Upper lobe of left lung (tissue), 6 donors: ENCODE data around the gene SWAP70. TPM values are rescaled to one million over a fixed set of nuclear protein-coding genes. Genes with fewer than 3 reads are reported as not detected.
A peak's percentile ranks its signal among the peaks of the same experiment; 100 is the strongest.

ENCODE experiments used
- ATAC-seq, 2 donors: fragments of 200-7000 bp; cut with Tn5 transposase; one replicate each; pipeline ENCODE4 v1.9.1; 2022; ENCODE audit warnings: mild to moderate bottlenecking in 2 of 2, moderate library complexity in 2 of 2; ENCODE audit not compliant: low FRiP score in 2 of 2
- DNase-seq, 2 donors: peaks; one replicate each; pipeline ENCODE4 v3.0.0-alpha.2; 2019 to 2020
- H3K27ac ChIP-seq, 4 donors: fragments of 200-600 bp; sonication (generic); one replicate each; pipeline ENCODE4 v1.5.1; 2016 to 2019
- H3K27me3 ChIP-seq, 4 donors: fragments of 200-600 bp; sonication (generic); one replicate each; pipeline ENCODE4 v1.5.1; 2017 to 2019
- H3K36me3 ChIP-seq, 4 donors: fragments of 200-600 bp; sonication (generic); one replicate each; pipeline ENCODE4 v1.5.1; 2016 to 2019
- H3K4me1 ChIP-seq, 4 donors: fragments of 200-600 bp; sonication (generic); one replicate each; pipeline ENCODE4 v1.5.1; 2018 to 2019
- H3K4me3 ChIP-seq, 4 donors: fragments of 200-600 bp; sonication (generic); one replicate each; pipeline ENCODE4 v1.5.1; 2017 to 2019; ENCODE audit warnings: mild to moderate bottlenecking in 2 of 4, moderate library complexity in 1 of 4
- H3K9me3 ChIP-seq, 4 donors: fragments of 200-600 bp; sonication (generic); one replicate each; pipeline ENCODE4 v1.5.1; 2018 to 2019
- CTCF ChIP-seq, 6 experiments: fragments of 450-650 bp in 4 of 6; fragments of 200-600 bp in 2 of 6; sonication (generic) in 2 of 6; IDR thresholded peaks; one replicate each; pipeline ENCODE4 v1.5.1; 2016 to 2019; ENCODE audit warnings: antibody characterized with exemption in 6 of 6
- EP300 ChIP-seq, 4 donors: sonication (generic); formaldehyde crosslinking; IDR thresholded peaks; one replicate each; pipeline ENCODE4 v1.5.1; 2017; ENCODE audit warnings: antibody characterized with exemption in 4 of 4, control low read depth in 2 of 4
- POLR2A ChIP-seq, 4 donors: fragments of 450-650 bp; IDR thresholded peaks; one replicate each; pipeline ENCODE4 v1.5.1; 2016 to 2017; ENCODE audit warnings: antibody characterized with exemption in 4 of 4, mild to moderate bottlenecking in 2 of 4
- POLR2AphosphoS5 ChIP-seq, 2 donors: sonication (generic); formaldehyde crosslinking; IDR thresholded peaks; one replicate each; pipeline ENCODE4 v1.5.1; 2017; ENCODE audit warnings: antibody characterized with exemption in 2 of 2
- WGBS, 2 donors: methylation state at CpG; one replicate each; pipeline ENCODE4 v1.1.5; 2017 to 2018; 5-methylcytosine and 5-hydroxymethylcytosine counted together
- total RNA-seq, 6 donors: library from RNA; depleted of rRNA in 4 of 6; stranded (reverse); fragments of >200 nt in 4 of 6; gene quantifications; one replicate each; pipeline versions ENCODE4 v1.1.0 to v1.2.1, GENCODE V29; 2016 to 2021
- donor health status: DM: no; HTN: no; CAD: no; lungs with moderate emphysema.
- donor health status: DM: no; HTN: yes; CAD: no; lungs with severe emphysema.

The SWAP70 gene
- total RNA-seq, 6 donors from 2014 or later: 31.4 to 80.4 (median 50.2) TPM

DNA sequence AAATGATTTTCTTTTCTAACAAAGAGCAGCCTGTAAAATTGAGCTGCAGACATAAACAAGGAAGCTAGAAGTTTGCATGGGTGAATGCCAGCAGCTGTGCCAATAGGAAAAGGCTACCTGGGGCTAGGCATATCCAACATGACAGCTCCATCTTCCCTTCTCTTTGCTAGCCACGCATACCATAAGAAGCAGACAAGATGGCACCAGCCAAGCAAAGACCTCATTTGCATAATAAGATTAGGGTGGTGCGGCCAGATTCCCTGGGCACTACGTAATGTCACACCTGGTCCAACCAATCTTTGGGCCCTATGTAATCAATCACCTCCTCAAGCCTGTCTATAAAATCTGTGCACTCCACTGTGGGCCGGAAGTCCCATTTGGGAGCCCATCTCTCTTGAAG lies 108.3 kb downstream of the SWAP70 start:
- no peaks in the 10 kb centered on the region for H3K9me3 ChIP-seq
- no peaks in the 10 kb centered on the region for H3K27me3 ChIP-seq
- no peak for TF ChIP-seq CTCF (IDR thresholded peaks at IDR 0.05)
- no peak for TF ChIP-seq EP300 (IDR thresholded peaks at IDR 0.05)
- TF ChIP-seq POLR2AphosphoS5 (IDR thresholded peaks at IDR 0.05): no peak
- no peak for TF ChIP-seq POLR2A (IDR thresholded peaks at IDR 0.05)
- ATAC-seq (no peak), DNase-seq (no peak)
- peaks cover 0 to 3% (median 0%) of the 10 kb centered on the region in 4 donors for H3K4me1 ChIP-seq
- no peak overlapping the region for H3K4me3 ChIP-seq
- WGBS, 2 donors: 91 to 96% methylated on average over 4 of the region's 4 CpGs
- no peak overlapping the region for H3K27ac ChIP-seq
- peaks cover 0 to 8% (median 0%) of the 10 kb centered on the region in 4 donors for H3K36me3 ChIP-seq

DNA sequence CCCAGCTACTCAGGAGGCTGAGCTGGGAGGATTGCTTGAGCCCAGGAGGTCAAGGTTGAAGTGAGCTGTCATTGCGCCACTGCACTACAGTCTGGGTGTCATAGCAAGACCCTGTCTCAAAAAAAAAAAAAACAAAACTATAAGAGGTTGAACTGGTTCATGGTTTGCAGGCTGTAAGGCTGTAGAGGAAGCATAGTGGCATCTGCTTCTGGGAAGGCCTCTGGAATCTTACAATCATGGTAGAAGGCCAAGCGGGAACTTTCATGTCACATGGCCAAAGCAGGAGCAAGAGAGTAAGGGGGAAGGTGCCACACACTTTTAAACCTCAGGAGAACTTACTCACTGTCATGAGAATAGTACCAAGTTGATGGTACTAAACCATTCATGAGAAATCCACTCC lies 109.6 kb downstream of the SWAP70 start:
- no peaks in the 10 kb centered on the region for H3K27me3 ChIP-seq
- ATAC-seq (no peak), DNase-seq (no peak)
- H3K9me3 ChIP-seq: no peaks in the 10 kb centered on the region
- WGBS, 2 donors: 94 to 100% methylated on average over 2 of the region's 2 CpGs
- no peak overlapping the region for H3K27ac ChIP-seq
- TF ChIP-seq CTCF (IDR thresholded peaks at IDR 0.05) (no peak), POLR2A (IDR thresholded peaks at IDR 0.05) (no peak), POLR2AphosphoS5 (IDR thresholded peaks at IDR 0.05) (no peak), EP300 (IDR thresholded peaks at IDR 0.05) (no peak)
- peaks cover 0 to 10% (median 0%) of the 10 kb centered on the region in 4 donors for H3K36me3 ChIP-seq
- no peak overlapping the region for H3K4me3 ChIP-seq
- H3K4me1 ChIP-seq: peaks cover 0 to 3% (median 0%) of the 10 kb centered on the region in 4 donors

- Histone ChIP-seq H3K36me3 (peaks cover 0 to 12% (median under 1%) of the 10 kb centered on the region in 4 donors), H3K27ac (no peak overlapping the region), H3K4me1 (peaks cover 0 to 3% (median 0%) of the 10 kb centered on the region in 4 donors), H3K27me3 (no peaks in the 10 kb centered on the region), H3K9me3 (no peaks in the 10 kb centered on the region), H3K4me3 (no peak overlapping the region)
- ATAC-seq (no peak), DNase-seq (no peak)
- no peak for TF ChIP-seq POLR2A (IDR thresholded peaks at IDR 0.05)
- TF ChIP-seq CTCF (IDR thresholded peaks at IDR 0.05): no peak
- no peak for TF ChIP-seq POLR2AphosphoS5 (IDR thresholded peaks at IDR 0.05)
- TF ChIP-seq EP300 (IDR thresholded peaks at IDR 0.05): no peak
These were observed 110.2 kb downstream of the SWAP70 start for GRCh38 chr11:9774109-9774508.

DNA sequence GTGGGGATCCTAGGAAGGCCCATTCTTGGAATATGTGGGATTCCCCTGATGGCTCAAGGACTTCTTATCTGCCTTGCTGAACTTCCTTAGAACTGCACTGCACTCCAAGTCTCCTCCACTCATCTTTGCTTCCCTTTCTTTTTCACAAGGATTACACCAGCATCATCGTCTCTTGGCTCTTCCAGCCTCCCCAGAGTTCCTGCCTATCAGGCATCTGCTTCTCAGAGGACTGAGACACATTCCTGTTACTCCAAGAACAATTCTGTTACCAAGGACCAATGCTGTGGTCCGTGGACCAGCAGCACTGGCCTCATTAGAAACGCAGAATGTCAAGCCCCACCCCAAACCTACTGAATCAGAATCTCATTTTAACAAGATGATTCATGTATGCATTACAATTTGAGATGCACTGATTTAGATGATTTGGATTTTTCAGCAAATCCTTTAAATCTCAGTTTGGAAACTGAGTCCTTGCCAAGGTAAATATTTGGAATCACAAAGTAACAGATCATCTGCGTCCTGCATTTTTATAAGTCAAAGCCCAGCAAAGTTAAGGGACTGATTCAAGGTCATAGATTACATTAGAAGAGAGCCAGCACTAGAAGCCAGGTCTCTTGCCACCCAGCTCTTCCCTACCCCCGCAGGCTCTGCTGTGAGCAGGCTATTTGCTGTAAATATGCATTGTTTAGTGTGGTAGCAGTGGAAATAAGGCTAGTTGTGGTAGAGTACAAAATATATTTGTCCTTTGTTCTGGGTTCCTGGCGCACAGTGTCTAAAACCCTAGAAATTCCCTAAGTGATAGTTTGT lies 110.9 kb downstream of the SWAP70 start:
- ATAC-seq (no peak), DNase-seq (no peak)
- TF ChIP-seq CTCF (IDR thresholded peaks at IDR 0.05) (no peak), EP300 (IDR thresholded peaks at IDR 0.05) (no peak), POLR2AphosphoS5 (IDR thresholded peaks at IDR 0.05) (no peak), POLR2A (IDR thresholded peaks at IDR 0.05) (no peak)
- Histone ChIP-seq H3K9me3 (no peaks in the 10 kb centered on the region), H3K4me1 (peaks cover 0 to 3% (median 0%) of the 10 kb centered on the region in 4 donors), H3K4me3 (peak overlapping the region in 1 of 4 donors; percentile 10), H3K36me3 (peaks cover 0 to 19% (median 4%) of the 10 kb centered on the region in 4 donors), H3K27ac (no peak overlapping the region), H3K27me3 (no peaks in the 10 kb centered on the region)
- WGBS, 2 donors: 55 to 66% methylated on average over 6 of the region's 6 CpGs

DNA sequence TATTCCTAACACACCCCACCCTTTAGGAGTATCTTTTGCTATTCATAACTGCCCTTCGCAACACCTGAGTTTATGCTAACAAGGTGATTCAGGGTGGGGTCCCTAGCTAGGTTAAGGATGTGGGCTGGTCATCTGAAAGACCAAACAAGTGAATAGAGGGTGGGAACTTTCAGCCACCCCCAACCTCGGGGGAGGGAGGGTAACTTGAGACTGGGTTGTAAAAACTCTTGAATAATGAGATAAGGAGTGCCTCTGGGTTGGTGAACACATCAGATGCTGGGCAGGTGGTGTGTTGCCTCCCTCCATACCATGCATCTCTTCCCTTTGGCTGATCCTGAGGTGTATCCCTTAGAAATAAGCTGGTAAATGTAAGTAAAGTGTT lies 111.5 kb downstream of the SWAP70 start:
- DNase-seq (no peak), ATAC-seq (no peak)
- no peaks in the 10 kb centered on the region for H3K27me3 ChIP-seq
- peaks cover 0 to 3% (median 0%) of the 10 kb centered on the region in 4 donors for H3K4me1 ChIP-seq
- no peak for TF ChIP-seq POLR2A (IDR thresholded peaks at IDR 0.05)
- no peak for TF ChIP-seq EP300 (IDR thresholded peaks at IDR 0.05)
- H3K27ac ChIP-seq: no peak overlapping the region
- no peaks in the 10 kb centered on the region for H3K9me3 ChIP-seq
- WGBS, 2 donors: 55 to 82% methylated on average over 2 of the region's 2 CpGs
- peaks cover 0 to 25% (median 9%) of the 10 kb centered on the region in 4 donors for H3K36me3 ChIP-seq
- H3K4me3 ChIP-seq: no peak overlapping the region
